H1 (cell line): ENCODE results near the gene STT3B. TPM values are rescaled to one million over a fixed set of nuclear protein-coding genes. Genes with fewer than 3 reads are reported as not detected.

ENCODE experiments used
- KDM4A ChIP-seq: IDR thresholded peaks from one replicate; pipeline ENCODE4 v1.7.1; 2012; ENCODE audit warnings: low read depth, mild to moderate bottlenecking, moderate library complexity, low read length, inconsistent platforms; ENCODE audit not compliant: severe bottlenecking
- SRF ChIP-seq: IDR thresholded peaks from 2 replicates; pipeline ENCODE4 v1.6.1; 2011; ENCODE audit warnings: mild to moderate bottlenecking, low read depth, low read length, moderate library complexity
- polyA plus RNA-seq, 7 experiments: library from polyadenylated mRNA; depleted of rRNA in 3 of 7; stranded (reverse) in 5 of 7; unstranded in 2 of 7; fragments of >200 nt in 5 of 7; fragments of 200-250 nt in 2 of 7; gene quantifications; 1 replicate in 5 of 7; 2 replicates in 1 of 7; 4 replicates in 1 of 7; pipeline versions ENCODE4 v1.2.1 to v1.2.3, GENCODE V29; 2011 to 2013; ENCODE audit warnings: missing spikeins in 2 of 7, mixed read lengths in 2 of 7
- total RNA-seq: library from RNA; stranded (reverse); fragmentation: NEBNext Ultra II Directional; extraction: Animal tissue kit (Norgen Biotek cat#: 25700); gene quantifications from 2 replicates; pipeline ENCODE4 v1.2.1, GENCODE V29; 2021
- TF ChIP-seq, protein P1 (sequence below): fragments of 300-600 bp; sonication (generic); IDR thresholded peaks from 2 replicates; pipeline ENCODE4 v1.7.1; 2012; ENCODE audit warnings: low read length, moderate library complexity, mild to moderate bottlenecking, inconsistent platforms; ENCODE audit not compliant: insufficient replicate concordance

STT3B gene
- total and polyA plus RNA-seq, 2 of the 8 experiments (the other 6 are each of a cell fraction or from before 2014, with no cell fraction given) = 43.5 to 134 TPM

DNA sequence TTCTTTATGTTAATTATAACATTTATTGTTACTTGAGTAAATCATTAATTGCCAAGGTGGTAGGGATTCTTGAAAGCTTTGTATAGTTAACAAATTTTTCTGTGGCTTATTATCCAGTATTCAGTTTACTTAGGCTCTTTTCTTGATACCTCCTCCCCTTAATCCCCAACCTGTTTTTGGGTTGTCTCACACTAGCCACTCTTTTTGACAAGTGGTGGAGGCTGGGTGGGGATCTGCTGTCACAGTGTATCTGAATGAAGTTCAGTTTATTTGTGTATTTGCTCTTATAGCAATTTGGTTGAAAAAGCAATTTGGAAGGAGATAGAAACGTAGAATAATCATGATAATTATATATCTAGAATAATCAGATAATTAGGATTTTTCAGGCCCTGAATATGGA, 43.8 kb downstream of the STT3B start (continued):
- TF ChIP-seq, protein P1, sequence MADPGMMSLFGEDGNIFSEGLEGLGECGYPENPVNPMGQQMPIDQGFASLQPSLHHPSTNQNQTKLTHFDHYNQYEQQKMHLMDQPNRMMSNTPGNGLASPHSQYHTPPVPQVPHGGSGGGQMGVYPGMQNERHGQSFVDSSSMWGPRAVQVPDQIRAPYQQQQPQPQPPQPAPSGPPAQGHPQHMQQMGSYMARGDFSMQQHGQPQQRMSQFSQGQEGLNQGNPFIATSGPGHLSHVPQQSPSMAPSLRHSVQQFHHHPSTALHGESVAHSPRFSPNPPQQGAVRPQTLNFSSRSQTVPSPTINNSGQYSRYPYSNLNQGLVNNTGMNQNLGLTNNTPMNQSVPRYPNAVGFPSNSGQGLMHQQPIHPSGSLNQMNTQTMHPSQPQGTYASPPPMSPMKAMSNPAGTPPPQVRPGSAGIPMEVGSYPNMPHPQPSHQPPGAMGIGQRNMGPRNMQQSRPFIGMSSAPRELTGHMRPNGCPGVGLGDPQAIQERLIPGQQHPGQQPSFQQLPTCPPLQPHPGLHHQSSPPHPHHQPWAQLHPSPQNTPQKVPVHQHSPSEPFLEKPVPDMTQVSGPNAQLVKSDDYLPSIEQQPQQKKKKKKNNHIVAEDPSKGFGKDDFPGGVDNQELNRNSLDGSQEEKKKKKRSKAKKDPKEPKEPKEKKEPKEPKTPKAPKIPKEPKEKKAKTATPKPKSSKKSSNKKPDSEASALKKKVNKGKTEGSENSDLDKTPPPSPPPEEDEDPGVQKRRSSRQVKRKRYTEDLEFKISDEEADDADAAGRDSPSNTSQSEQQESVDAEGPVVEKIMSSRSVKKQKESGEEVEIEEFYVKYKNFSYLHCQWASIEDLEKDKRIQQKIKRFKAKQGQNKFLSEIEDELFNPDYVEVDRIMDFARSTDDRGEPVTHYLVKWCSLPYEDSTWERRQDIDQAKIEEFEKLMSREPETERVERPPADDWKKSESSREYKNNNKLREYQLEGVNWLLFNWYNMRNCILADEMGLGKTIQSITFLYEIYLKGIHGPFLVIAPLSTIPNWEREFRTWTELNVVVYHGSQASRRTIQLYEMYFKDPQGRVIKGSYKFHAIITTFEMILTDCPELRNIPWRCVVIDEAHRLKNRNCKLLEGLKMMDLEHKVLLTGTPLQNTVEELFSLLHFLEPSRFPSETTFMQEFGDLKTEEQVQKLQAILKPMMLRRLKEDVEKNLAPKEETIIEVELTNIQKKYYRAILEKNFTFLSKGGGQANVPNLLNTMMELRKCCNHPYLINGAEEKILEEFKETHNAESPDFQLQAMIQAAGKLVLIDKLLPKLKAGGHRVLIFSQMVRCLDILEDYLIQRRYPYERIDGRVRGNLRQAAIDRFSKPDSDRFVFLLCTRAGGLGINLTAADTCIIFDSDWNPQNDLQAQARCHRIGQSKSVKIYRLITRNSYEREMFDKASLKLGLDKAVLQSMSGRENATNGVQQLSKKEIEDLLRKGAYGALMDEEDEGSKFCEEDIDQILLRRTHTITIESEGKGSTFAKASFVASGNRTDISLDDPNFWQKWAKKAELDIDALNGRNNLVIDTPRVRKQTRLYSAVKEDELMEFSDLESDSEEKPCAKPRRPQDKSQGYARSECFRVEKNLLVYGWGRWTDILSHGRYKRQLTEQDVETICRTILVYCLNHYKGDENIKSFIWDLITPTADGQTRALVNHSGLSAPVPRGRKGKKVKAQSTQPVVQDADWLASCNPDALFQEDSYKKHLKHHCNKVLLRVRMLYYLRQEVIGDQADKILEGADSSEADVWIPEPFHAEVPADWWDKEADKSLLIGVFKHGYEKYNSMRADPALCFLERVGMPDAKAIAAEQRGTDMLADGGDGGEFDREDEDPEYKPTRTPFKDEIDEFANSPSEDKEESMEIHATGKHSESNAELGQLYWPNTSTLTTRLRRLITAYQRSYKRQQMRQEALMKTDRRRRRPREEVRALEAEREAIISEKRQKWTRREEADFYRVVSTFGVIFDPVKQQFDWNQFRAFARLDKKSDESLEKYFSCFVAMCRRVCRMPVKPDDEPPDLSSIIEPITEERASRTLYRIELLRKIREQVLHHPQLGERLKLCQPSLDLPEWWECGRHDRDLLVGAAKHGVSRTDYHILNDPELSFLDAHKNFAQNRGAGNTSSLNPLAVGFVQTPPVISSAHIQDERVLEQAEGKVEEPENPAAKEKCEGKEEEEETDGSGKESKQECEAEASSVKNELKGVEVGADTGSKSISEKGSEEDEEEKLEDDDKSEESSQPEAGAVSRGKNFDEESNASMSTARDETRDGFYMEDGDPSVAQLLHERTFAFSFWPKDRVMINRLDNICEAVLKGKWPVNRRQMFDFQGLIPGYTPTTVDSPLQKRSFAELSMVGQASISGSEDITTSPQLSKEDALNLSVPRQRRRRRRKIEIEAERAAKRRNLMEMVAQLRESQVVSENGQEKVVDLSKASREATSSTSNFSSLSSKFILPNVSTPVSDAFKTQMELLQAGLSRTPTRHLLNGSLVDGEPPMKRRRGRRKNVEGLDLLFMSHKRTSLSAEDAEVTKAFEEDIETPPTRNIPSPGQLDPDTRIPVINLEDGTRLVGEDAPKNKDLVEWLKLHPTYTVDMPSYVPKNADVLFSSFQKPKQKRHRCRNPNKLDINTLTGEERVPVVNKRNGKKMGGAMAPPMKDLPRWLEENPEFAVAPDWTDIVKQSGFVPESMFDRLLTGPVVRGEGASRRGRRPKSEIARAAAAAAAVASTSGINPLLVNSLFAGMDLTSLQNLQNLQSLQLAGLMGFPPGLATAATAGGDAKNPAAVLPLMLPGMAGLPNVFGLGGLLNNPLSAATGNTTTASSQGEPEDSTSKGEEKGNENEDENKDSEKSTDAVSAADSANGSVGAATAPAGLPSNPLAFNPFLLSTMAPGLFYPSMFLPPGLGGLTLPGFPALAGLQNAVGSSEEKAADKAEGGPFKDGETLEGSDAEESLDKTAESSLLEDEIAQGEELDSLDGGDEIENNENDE = no peak
- TF ChIP-seq KDM4A (no peak), SRF (no peak)
